HepG2 (cell line): ENCODE results near the gene ASTN2. TPM values are rescaled to one million over a fixed set of nuclear protein-coding genes. Genes with fewer than 3 reads are reported as not detected.

Experiments used
- ATAC-seq: fragments of 200-7000 bp; cut with Tn5 transposase; 3 replicates; pipeline ENCODE4 v1.9.1; 2020; ENCODE audit warnings: mild to moderate bottlenecking, moderate library complexity
- BruUV-seq: library from RNA; stranded (reverse); fragments of 400-500 nt; replicated peaks from 2 replicates; lab custom pipeline; 2021; lab: Mats Ljungman, UMichigan
- CTCF ChIA-PET: fragments of 300-600 bp; formaldehyde crosslinking; extraction: SDS; loops from one replicate; lab custom pipeline; 2021; ENCODE audit warnings: low total read pairs, inconsistent platforms, low intra/inter-chr PET ratio; lab: Yijun Ruan, JAX
- POLR2A ChIA-PET: fragments of 350-600 bp; sonication (Branson Sonifier 250); formaldehyde crosslinking; loops from one replicate; lab custom pipeline; 2020; ENCODE audit warnings: antibody characterized with exemption, inconsistent platforms; lab: Yijun Ruan, JAX
- DNase-seq: peaks from one replicate; pipeline ENCODE4 v3.0.0-alpha.2; 2015; ENCODE audit warnings: low spot score
- FAIRE-seq: peaks from 3 replicates; lab custom pipeline; 2011; peaks lifted over from hg19 to GRCh38; lab: Jason Lieb, UNC
- H2AFZ ChIP-seq: one replicate; pipeline ENCODE4 v1.6.1; 2011; ENCODE audit warnings: low read length, inconsistent platforms
- H3K27ac ChIP-seq: fragments of 300-600 bp; 3 replicates; pipeline ENCODE4 v1.8.0; 2011; ENCODE audit warnings: mixed run types, mild to moderate bottlenecking, mixed read lengths, low read length, inconsistent platforms; ENCODE audit not compliant: insufficient read depth; ENCODE audit errors: extremely low read length
- H3K27me3 ChIP-seq, 2 experiments: fragments of 200-600 bp in 1 of 2; 2 replicates in 1 of 2; 3 replicates in 1 of 2; pipeline versions ENCODE4 v1.6.0 to v1.8.0; 2011; ENCODE audit warnings: low read length in 2 of 2, mild to moderate bottlenecking in 2 of 2, moderate library complexity in 2 of 2, inconsistent platforms in 1 of 2; ENCODE audit not compliant: insufficient read depth in 2 of 2, control insufficient read depth in 1 of 2
- H3K36me3 ChIP-seq, 2 experiments: fragments of 200-600 bp in 1 of 2; replicated peaks in 1 of 2; 2 replicates in 1 of 2; 3 replicates in 1 of 2; pipeline versions ENCODE4 v1.5.1 to v1.8.0; 2011; ENCODE audit warnings: low read length in 2 of 2, inconsistent platforms in 1 of 2; ENCODE audit not compliant: insufficient read depth in 2 of 2, control insufficient read depth in 1 of 2
- H3K4me1 ChIP-seq: 2 replicates; pipeline ENCODE4 v1.5.1; 2012; ENCODE audit warnings: low read length, inconsistent platforms; ENCODE audit not compliant: insufficient read depth
- H3K4me2 ChIP-seq: 2 replicates; pipeline ENCODE4 v1.6.0; 2011; ENCODE audit warnings: low read depth, low read length, inconsistent platforms
- H3K4me3 ChIP-seq, 3 experiments: fragments of 200-600 bp in 1 of 3; sonication (generic), shearing (Covaris generic) in 1 of 3; replicated peaks in 1 of 3; 2 replicates each; pipeline ENCODE4 v1.5.1; 2011 to 2016; ENCODE audit warnings: low read length in 3 of 3, inconsistent platforms in 2 of 3, low read depth in 2 of 3, mild to moderate bottlenecking in 2 of 3, control low read depth in 1 of 3, mixed read lengths in 1 of 3; ENCODE audit not compliant: insufficient read depth in 1 of 3
- H3K79me2 ChIP-seq: one replicate; pipeline ENCODE4 v1.6.1; 2011; ENCODE audit warnings: low read length, inconsistent platforms; ENCODE audit not compliant: insufficient read depth
- H3K9ac ChIP-seq: 2 replicates; pipeline ENCODE4 v1.6.0; 2011; ENCODE audit warnings: mild to moderate bottlenecking, low read depth, low read length, inconsistent platforms; ENCODE audit not compliant: insufficient read depth
- H3K9me3 ChIP-seq: 2 replicates; pipeline ENCODE4 v1.5.1; 2012; ENCODE audit warnings: mild to moderate bottlenecking, low read length
- H4K20me1 ChIP-seq: 2 replicates; pipeline ENCODE4 v1.6.0; 2011; ENCODE audit warnings: inconsistent platforms, mild to moderate bottlenecking, low read length, moderate library complexity; ENCODE audit not compliant: insufficient read depth
- ARNT ChIP-seq: fragments of 450-650 bp; IDR thresholded peaks from 2 replicates; pipeline ENCODE4 v1.6.1; 2017
- CENPT ChIP-seq: sonication (generic); formaldehyde crosslinking; IDR thresholded peaks from 2 replicates; pipeline ENCODE4 v1.8.0; 2022; ENCODE audit warnings: low read depth, mild to moderate bottlenecking, moderate library complexity, missing genetic modification reagents
- MED8 ChIP-seq: sonication (generic); formaldehyde crosslinking; IDR thresholded peaks from 2 replicates; pipeline ENCODE4 v1.8.1; 2023; ENCODE audit warnings: mild to moderate bottlenecking, missing genetic modification reagents; ENCODE audit not compliant: insufficient replicate concordance
- MTF2 ChIP-seq: sonication (generic); formaldehyde crosslinking; IDR thresholded peaks from 2 replicates; pipeline ENCODE4 v1.5.0; 2020; ENCODE audit warnings: missing genetic modification reagents, borderline replicate concordance
- RFX3 ChIP-seq: IDR thresholded peaks from 2 replicates; pipeline ENCODE4 v1.6.1; 2016; ENCODE audit warnings: missing biosample characterization, missing genetic modification reagents
- SALL2 ChIP-seq: sonication (generic); formaldehyde crosslinking; IDR thresholded peaks from 2 replicates; pipeline ENCODE4 v1.8.1; 2023; ENCODE audit warnings: mild to moderate bottlenecking, missing genetic modification reagents, inconsistent platforms
- TAF15 ChIP-seq: fragments of 200-400 bp; formaldehyde crosslinking; IDR thresholded peaks from one replicate; pipeline ENCODE4 v1.6.1; 2018; ENCODE audit warnings: mild to moderate bottlenecking, low read depth, low read length; ENCODE audit not compliant: poor library complexity, severe bottlenecking
- ZBTB25 ChIP-seq: IDR thresholded peaks from 2 replicates; pipeline ENCODE4 v1.6.1; 2018; ENCODE audit warnings: missing genetic modification reagents
- ZNF850 ChIP-seq: sonication (generic); formaldehyde crosslinking; conservative IDR thresholded peaks from 2 replicates; pipeline ENCODE4 v1.9.0; 2021; ENCODE audit warnings: mild to moderate bottlenecking, missing genetic modification reagents
- WGBS: methylation state at CpG from one replicate; pipeline ENCODE4 v1.1.6; 2017; ENCODE audit warnings: low lambda C conversion rate; 5-methylcytosine and 5-hydroxymethylcytosine counted together
- in situ Hi-C: cut with HindIII; loops from 2 replicates; pipeline ENCODE4 v1.10.0; 2017; ENCODE audit warnings: low pct_unique_long_range_greater_than_20kb; ENCODE audit not compliant: extremely low pct_ligation_motif_present
- intact Hi-C: fragments of 100-400 bp; cut with micrococcal nuclease; formaldehyde crosslinking; loops from one replicate; pipeline ENCODE4 v1.10.0; 2022; ENCODE audit not compliant: unreplicated experiment
- polyA plus RNA-seq, 8 experiments: library from polyadenylated mRNA; depleted of rRNA in 3 of 8; stranded (reverse) in 7 of 8; unstranded in 1 of 8; fragments of >200 nt; fragmentation: Illumina TruSeq in 4 of 8; extraction: Trizol in 4 of 8; gene quantifications; 2 replicates each; pipeline versions ENCODE4 v1.2.1 to v1.2.3, GENCODE V29; 2011 to 2016; ENCODE audit warnings: low read depth in 4 of 8, missing spikeins in 1 of 8, mixed read lengths in 1 of 8; ENCODE audit not compliant: insufficient read depth in 1 of 8
- total RNA-seq, 5 experiments: library from RNA; depleted of rRNA; stranded (reverse); fragments of >200 nt; fragmentation: Illumina TruSeq; extraction: Trizol; gene quantifications; 2 replicates each; pipeline ENCODE4 v1.2.3, GENCODE V29; 2016; ENCODE audit warnings: low read depth in 1 of 5
- TF ChIP-seq, protein P1 (sequence below): sonication (generic); formaldehyde crosslinking; IDR thresholded peaks from 2 replicates; pipeline ENCODE4 v1.9.0; 2021; ENCODE audit warnings: missing genetic modification reagents, borderline replicate concordance
- TF ChIP-seq, protein P2 (sequence below): sonication (generic); formaldehyde crosslinking; IDR thresholded peaks from 2 replicates; pipeline ENCODE4 v1.8.1; 2022; ENCODE audit warnings: mild to moderate bottlenecking, missing genetic modification reagents

Gene ASTN2
- total and polyA plus RNA-seq, 2 of the 13 experiments (the other 11 are each of a cell fraction or from before 2014, with no cell fraction given) = 5.2 to 13.5 TPM

GRCh38 chr9:117073071-117073470 lies 341.8 kb downstream of the ASTN2 start:
- intact Hi-C loops (no loop called here), in situ Hi-C loops (no loop called here)
- no peaks in the 10 kb centered on the region for H3K79me2 ChIP-seq
- ChIA-PET CTCF (no interaction called here), POLR2A (no interaction called here)
- no peak overlapping the region for H3K27ac ChIP-seq
- H4K20me1 ChIP-seq = no peaks in the 10 kb centered on the region
- DNase-seq (no peak), FAIRE-seq (no peak), ATAC-seq (no peak)
- H3K4me3 ChIP-seq = no peak overlapping the region
- H3K4me2 ChIP-seq = no peak overlapping the region
- BruUV-seq = no TSS peak
- no peaks in the 10 kb centered on the region for H3K36me3 ChIP-seq
- H3K4me1 ChIP-seq = no peaks in the 10 kb centered on the region
- no peak overlapping the region for H3K9ac ChIP-seq
- 66% methylated on average over 4 of the region's 4 CpGs for WGBS
- no peak for TF ChIP-seq RFX3 (CRISPR knock-in tag)
- TF ChIP-seq ZNF850 (CRISPR knock-in tag) = no peak
- no peak for TF ChIP-seq MED8 (CRISPR knock-in tag)
- TF ChIP-seq TAF15 = no peak
- no peak for TF ChIP-seq MTF2 (CRISPR knock-in tag)
- TF ChIP-seq, protein P1, sequence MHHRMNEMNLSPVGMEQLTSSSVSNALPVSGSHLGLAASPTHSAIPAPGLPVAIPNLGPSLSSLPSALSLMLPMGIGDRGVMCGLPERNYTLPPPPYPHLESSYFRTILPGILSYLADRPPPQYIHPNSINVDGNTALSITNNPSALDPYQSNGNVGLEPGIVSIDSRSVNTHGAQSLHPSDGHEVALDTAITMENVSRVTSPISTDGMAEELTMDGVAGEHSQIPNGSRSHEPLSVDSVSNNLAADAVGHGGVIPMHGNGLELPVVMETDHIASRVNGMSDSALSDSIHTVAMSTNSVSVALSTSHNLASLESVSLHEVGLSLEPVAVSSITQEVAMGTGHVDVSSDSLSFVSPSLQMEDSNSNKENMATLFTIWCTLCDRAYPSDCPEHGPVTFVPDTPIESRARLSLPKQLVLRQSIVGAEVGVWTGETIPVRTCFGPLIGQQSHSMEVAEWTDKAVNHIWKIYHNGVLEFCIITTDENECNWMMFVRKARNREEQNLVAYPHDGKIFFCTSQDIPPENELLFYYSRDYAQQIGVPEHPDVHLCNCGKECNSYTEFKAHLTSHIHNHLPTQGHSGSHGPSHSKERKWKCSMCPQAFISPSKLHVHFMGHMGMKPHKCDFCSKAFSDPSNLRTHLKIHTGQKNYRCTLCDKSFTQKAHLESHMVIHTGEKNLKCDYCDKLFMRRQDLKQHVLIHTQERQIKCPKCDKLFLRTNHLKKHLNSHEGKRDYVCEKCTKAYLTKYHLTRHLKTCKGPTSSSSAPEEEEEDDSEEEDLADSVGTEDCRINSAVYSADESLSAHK = no peak
- no peaks in the 10 kb centered on the region for H3K27me3 ChIP-seq
- no peak overlapping the region for H2AFZ ChIP-seq
- H3K9me3 ChIP-seq = no peaks in the 10 kb centered on the region

DNA sequence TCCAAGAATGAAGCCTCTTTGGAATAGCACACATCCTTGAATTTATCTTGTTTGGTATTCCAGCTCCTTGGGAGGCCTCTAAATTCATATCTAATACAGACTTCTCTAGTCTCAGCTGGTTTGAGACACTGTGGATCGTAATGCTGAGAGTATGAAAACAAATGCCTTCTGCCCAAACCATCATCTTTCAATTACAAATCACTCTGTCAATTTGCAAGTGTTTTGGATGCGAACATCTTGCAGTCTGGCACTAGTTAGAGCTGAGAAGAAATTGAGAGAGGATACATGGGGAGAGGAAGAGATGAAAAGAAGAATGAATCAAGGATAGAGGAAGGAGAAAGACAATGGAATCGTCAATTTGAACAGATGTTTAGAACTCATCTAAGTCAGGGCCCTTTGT lies 342.6 kb downstream of the ASTN2 start:
- Histone ChIP-seq H3K4me2 (no peak overlapping the region), H3K79me2 (no peaks in the 10 kb centered on the region), H3K36me3 (no peaks in the 10 kb centered on the region), H4K20me1 (no peaks in the 10 kb centered on the region), H3K4me1 (no peaks in the 10 kb centered on the region), H3K27me3 (no peaks in the 10 kb centered on the region), H3K27ac (no peak overlapping the region), H3K9ac (no peak overlapping the region), H2AFZ (no peak overlapping the region), H3K4me3 (no peak overlapping the region), H3K9me3 (no peaks in the 10 kb centered on the region)
- no peak for FAIRE-seq
- DNase-seq = no peak
- in situ Hi-C loops (no loop called here), intact Hi-C loops (no loop called here)
- no peak for ATAC-seq
- BruUV-seq = no TSS peak
- 17% methylated on average over 3 of the region's 3 CpGs for WGBS
- ChIA-PET POLR2A (no interaction called here), CTCF (no interaction called here)
- no peak for TF ChIP-seq ARNT
- TF ChIP-seq ZBTB25 = no peak
- TF ChIP-seq CENPT (CRISPR knock-in tag) = no peak
- TF ChIP-seq, protein P2, sequence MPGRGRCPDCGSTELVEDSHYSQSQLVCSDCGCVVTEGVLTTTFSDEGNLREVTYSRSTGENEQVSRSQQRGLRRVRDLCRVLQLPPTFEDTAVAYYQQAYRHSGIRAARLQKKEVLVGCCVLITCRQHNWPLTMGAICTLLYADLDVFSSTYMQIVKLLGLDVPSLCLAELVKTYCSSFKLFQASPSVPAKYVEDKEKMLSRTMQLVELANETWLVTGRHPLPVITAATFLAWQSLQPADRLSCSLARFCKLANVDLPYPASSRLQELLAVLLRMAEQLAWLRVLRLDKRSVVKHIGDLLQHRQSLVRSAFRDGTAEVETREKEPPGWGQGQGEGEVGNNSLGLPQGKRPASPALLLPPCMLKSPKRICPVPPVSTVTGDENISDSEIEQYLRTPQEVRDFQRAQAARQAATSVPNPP = no peak
- TF ChIP-seq SALL2 = no peak
